Measurements from ENCODE around the gene BRINP3.

BRINP3 gene

DNA sequence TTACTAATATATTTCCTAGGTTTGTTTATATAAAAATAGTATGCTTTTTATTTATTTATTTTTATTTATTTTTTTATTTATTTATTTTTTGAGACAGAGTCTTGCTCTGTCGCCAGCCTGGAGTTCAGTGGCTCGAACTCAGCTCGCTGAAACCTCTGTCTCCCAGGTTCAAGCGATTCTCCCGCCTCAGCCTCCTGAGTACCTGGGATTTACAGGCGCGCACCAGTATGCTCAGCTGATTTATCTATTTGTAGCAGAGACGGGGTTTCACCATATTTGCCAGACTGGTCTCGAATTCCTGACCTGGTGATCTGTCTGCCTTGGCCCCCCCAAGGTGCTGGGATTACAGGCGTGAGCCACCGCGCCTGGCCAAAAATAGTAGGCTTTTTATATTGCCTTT, 33.2 kb downstream of the BRINP3 start:
- no peak for DNase-seq

DNA sequence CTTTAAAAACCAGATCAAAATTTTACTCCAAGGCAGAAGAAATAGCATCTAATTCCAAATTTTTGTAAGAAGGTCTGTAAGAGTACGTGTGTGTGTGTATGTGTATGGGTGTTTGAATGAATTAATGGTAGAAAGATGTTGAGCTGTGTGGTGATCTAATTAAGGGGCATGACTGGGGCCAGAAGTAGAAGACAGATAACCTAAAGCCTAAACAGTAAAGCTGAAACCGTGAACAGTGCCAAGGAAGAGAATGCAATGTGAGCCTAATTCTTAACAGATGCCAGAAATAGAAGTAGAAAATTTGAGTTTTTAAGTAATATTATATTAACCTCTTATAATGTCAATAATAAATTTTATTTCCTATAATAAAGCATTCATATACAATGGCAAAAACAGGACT, 38.2 kb downstream of the BRINP3 start:
- DNase-seq = no peak

DNA sequence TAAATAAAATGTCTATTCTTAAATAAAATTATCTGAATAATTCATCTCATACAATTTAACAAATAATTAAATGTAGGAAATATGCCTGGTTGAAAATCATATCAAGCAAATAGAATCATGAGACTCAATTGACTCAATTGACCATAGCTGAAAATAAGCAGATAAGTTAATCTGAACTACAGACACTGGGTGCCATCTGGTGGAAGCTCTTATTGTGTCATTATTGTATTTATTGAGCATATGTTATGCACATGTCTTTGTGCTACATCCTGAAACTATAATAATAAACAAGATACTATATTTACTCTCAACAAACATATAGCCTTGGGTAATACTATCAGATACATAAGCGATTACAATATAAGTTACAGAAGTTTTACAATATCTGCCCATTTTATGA, 41.0 kb downstream of the BRINP3 start:
- DNase-seq = no peak

DNA sequence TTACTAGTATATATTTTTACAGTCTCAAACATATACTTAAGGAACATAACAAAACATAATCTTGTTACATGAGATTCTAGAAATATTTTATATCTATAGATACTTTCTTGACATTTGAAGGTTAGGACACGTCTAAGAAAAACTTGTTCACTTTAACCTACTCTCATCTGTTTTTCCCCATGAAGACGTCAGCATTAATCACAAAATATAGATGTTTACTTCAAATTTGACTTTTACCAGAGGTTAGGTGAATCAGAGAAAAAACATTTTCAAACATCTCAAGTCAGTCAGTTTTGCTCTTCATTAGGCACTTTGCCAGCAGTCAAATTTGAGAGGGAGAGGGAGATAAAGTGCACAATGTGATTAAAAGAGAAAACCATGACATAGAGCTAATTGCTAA, 47.7 kb downstream of the BRINP3 start:
- no peak for DNase-seq

DNA sequence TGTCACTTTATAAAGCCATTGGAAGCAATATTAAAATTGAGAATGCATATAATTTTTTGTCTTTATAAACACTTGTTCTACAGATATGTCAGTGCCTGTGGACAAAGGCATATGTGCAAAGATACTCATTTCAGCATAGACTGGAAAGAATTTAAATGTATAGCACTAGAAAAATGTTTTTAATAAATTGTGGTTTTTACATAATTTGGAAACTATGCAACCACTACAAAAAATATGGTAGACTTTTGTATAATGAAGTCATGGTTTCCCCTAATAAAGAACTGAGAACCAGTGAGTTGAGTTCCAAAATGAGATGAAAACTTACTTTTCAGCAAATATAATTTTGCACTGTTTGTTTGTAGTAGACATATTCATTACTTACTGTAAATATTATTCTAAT, 48.5 kb downstream of the BRINP3 start:
- no peak for DNase-seq

DNA sequence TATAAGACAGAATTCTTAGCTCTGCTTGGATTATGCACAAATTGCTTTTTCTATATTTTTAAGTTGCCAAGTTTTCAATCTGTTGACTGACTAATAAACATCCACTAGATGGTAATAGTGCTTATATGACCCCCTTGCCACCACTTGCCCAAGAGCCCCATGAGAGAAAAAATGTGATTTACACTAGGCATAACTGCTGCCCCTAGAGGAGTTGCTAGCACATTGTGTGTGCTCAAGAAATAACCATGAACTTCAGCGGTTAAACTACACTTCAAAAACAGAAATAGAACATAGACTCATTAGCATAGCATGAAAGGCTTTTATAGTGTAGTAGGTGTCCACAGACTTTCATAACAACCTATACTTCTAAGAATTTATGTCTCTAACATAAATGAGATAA, 61.4 kb downstream of the BRINP3 start:
- no peak for DNase-seq

DNA sequence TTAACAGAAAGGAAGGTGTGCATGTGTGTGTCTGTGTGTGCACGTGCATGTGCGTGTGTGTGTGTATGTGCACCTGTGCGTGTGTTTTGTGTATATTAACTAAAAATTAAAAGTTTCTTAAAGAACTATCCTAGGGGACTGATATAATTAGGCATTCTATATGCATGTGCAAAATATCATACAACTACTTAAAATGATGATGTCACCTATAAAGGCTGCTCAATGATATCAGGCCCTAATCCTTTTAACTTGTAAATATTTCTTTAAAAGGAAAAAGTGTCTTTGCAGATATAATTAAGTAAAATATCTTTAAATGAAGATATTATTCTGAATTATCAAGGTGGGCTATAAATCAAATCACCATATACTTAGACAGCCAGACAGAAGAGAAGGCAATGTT, 64.5 kb downstream of the BRINP3 start:
- no peak for DNase-seq

DNA sequence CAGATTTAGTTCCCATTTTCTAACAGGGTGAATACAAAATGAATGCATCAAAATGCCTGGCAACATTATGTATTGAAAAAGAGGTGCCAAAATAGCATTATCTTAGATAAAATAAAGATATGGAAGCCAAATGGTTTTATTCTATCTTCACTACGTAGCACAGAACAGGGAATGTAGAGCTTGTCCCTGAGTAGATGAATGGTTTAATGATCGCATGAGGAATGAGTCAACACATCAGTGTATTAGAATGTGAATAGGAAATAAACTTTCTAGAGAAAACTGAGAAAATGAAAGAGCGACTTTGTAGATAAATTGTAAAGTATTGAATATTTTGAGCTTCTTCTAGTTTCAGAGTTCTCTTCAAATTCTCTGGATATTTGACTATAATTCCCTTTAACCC, 74.3 kb downstream of the BRINP3 start:
- no peak for DNase-seq

DNA sequence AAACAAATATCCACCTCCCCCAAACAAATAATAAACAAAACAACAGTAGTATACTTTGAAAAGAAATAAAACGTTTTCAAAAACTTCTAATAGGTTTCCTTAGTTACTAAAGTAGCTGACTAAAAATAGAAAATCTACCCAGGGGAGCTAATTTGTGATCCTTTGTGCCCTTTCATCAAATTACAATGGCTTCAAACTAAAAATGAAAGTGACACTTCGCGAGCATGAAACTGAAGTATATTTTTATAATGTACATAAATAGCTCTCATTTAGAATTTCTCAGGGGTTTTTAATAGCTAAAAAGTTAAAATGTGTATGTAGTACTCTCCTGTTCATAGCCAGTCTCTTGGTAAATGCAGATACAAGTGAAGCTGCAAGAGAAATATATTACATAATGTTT, 78.4 kb downstream of the BRINP3 start:
- DNase-seq = no peak

DNA sequence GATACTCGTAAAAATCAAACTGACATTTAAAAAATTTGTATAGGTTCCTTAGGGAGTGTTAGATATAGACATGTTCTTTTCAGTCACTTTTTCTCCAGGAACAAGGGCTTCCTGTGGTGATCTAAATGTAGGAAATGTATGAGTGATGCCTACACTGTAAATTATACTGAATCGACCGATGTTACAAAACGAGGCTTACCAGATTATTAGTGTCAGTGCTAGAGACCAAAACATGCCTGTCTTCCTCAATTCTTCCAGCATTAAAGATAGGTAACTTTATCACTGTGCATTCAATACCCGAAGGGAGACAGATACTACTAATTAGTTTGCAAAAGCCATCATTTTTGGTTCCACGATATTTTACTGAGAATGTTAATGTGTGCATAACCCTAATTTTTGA, 86.1 kb downstream of the BRINP3 start:
- no peak for DNase-seq

DNA sequence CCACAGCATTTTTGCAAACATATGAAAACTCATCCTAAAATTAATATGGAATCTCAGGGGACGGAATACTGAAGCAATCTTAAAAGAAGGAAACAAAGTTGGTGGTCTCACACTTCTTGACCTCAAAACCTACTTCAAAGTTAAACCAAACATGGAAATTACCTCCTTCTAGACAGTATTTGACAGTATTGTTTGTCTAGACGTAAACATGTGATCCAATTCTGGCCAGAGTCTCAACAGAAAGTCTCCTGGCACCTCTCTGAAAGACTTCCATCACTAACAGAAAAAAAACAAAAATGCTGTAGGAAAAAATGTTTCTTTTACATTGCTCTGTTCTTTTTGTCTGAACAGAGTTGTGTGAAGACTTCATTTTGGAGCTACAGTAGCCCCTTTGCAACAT, 99.7 kb downstream of the BRINP3 start:
- no peak for DNase-seq

DNA sequence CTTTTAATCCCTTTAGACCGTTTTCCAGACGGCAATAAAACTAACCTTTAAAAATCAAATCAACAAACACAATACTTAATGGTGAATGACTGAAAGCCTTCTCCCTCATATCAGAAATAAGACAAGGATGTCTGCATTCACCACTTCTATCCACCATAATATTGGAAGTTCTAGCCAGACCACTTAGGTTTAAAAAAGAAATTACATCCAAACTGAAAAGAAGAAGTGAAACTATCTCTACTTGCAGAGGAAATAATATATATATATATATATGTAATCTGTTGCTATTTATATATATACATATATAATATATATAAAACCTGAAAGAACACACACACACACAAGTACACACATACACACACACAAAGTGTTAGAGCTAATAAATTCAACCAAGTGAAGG, 100.4 kb downstream of the BRINP3 start:
- no peak for DNase-seq

DNA sequence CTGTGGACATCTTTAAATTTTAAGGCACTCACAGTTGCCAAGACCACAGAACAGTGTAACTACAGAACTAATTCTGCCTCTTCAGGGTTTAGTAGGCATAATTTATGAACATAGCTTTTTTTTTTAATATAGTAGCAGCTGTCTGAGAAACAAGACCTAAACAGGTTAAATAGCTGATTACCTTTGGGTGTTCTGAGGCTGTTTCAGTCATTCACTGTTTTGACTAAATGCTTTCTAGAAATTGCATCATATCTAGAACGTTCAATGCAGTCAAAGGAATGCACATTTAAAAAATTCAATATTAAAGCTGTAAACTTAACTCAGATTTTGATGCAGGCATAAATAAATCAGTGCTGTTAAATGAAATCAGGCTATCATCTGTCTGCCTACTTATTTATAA, 101.6 kb downstream of the BRINP3 start:
- no peak for DNase-seq

DNA sequence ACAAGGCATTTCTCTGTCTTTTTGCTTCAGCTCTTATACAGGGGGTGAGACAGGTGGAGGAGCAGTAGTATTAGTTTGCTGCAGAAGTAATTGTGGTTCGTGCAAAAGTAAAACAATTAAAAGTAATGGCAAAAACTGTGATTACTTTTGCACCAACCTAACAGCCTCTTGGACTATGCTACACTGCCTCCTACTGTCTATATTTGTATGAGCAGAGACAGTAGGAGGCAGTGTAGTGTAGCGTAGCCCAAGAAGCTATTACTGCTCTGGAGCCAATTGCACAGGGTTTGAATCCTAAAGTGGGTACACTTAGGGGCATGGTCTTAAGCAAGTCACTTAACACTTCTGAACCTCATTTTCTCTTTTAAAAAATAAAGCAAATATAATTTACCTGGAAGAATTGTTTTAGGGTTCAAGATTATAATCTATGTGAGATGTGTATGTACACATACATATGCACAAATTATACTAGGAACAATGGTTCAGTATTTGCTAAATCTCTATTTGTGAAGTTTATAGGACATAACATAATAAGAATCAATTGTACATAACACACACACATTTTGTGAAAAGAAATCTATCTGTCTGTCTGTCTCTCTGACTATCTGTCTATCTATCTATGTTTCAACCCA, 103.8 kb downstream of the BRINP3 start:
- no peak for DNase-seq

DNA sequence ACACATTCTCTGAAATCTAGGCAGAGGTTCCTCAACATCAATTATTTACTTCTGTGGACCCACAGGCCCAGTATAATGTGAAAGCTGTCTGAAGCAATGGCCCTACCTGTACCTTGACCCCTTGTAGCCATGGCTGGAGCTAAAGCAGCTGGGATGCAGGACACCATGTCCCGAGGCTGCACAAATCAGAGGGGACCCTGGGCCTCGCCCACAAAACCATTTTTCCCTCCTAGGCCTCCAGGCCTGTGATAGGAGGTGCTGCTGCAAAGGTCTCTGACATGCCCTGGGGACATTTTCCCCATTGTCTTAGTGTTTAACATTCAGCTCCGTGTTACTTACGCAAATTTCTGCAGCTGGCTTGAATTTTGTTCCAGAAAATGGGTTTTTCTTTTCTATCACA, 110.5 kb downstream of the BRINP3 start:
- no peak for DNase-seq

DNA sequence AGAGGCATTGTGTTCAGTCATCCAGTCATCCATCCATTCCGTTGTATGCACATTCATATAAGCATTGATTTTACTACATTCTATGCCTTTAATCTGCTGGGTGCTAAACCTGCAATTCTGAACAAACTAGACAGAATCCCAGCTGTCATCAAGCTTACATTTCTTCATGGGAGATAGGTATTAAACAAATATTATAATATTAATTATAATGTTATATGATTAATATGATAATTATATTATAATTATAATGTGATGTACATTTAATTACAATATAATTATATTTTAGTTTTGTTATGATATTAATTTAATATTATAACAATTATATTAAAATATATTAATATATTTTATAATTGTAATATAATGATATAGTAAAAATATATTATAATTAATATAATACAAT, 112.4 kb downstream of the BRINP3 start:
- DNase-seq = no peak

DNA sequence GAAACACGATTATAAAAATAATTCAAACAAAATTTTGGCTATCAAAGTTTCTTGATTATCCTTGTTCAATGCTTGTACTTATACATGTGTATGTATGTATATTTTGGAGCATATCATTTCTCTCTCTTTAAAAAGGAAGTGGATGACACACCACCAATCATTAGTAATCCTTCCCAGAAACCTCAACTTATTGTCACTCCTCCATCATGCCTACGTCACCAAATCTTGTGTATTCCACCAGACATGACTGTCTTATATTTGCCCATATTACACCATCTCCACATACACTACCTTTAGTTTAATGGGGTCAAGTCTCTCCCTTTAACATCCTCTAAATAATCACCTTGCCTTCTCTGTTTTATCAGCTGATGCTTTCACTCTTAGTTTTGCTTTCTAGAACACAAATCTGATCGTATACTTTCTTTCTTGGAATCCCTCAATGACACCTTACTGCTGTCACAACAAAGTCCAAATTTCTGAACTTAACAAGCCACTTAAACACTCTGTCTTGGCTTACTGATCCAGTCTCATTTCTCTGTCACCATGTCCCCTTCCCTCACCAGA, 124.0 kb downstream of the BRINP3 start:
- DNase-seq = no peak

DNA sequence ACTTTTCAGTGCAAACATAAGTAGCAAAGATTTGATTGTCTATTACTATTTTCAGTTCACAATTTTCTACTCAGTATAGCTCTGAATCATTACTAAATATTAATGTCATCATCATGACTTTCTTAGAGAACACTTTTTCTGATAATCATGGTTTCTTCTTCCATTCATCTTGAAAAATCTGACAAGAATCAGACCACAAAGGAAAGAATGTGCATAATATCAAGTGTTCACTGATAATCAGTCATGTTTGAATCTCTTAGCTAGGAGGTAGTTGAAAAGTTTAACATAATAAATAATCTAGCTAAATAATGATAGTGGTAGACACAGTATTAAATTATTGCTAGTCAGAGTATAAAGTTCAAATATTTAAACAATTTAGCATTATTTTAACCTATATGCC, 133.2 kb downstream of the BRINP3 start:
- DNase-seq = no peak

DNA sequence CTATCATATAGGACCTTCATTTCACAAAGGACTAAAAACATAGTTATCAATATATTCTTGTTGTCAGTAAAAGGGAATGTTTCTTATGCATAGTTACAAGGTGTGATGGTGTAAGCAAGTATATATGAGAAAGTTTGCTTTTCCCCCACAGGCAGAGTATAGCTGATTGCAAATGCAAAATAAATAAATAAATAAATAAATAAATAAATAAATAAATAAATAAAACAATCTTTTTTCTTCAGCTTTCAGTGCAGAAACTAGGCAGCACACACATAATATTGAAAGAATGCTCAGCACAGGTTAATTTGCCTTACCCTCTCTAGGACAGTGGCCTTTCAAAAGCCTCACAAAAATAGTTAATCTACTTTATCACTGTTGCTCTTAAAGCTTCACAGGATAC, 138.8 kb downstream of the BRINP3 start:
- DNase-seq = no peak

DNA sequence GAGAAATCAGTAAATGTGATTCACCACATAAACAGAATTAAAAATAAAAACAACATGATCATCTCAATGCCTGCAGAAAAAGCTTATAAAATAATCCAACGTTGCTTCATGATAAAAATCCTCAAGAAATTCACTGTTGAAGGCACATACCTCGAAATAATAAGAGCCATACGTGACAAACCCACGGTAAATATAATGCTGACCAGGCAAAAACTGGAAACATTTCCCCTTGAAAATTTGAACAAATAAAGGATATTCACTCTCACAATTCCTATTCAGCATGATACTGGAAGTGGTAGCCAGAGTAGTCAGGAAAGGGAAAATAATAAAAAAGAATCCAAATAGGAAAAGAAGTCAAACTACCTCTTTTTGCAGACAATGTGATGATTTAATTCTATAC, 148.8 kb downstream of the BRINP3 start:
- DNase-seq = no peak

DNA sequence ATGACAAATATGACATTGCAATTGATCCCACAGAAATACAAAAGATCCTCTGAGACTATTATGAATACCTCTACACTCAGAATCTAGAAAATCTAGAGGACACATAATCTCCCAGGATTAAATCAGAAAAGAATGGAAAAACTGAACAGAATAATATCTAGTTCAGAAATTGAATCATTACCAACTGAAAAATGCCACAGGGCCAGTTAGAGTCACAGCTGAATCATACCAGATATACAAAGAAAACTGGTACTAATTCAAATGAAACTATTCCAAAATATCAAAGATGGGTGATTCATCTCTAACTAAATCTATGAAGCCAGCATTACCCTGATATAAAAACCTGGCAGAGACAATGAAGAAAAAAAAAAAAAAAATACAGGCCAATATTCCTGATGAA, 149.3 kb downstream of the BRINP3 start:
- no peak for DNase-seq

DNA sequence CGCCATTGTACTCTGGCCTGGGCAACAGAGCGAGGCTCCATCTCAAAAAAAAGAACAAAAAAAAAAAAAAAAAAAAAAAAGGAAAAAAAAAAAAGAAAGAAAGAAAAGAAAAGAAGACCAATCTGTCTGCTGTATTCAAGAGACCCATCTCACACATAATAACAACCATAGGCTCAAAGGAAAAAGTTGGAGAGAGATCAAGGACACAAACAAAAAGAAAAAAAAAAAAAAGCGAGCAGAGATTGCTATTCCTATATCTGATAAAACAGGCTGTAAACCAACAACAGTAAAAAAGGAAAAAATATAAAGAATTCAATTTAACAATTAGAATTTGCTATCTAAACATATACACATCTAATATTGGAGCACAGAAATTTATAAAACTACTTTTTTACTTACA, 150.4 kb downstream of the BRINP3 start:
- no peak for DNase-seq

DNA sequence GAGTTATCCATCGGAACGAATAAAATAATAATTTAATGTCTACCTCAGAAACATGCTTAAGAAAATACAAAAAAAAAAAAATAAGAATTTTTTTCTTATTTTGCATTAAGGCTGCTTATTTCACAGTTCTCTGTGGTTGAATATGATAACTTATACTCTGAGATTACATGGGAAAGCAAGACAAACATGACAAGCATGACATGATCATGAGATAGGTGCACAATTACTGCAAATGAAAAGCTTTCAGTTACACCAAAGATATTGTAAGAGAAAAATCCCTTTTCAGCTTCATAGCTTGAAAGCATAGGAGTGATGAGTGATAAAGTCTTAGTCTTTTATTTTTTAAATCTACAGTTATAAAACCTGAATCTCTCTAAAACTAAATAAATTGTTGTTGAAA, 154.1 kb downstream of the BRINP3 start:
- no peak for DNase-seq

DNA sequence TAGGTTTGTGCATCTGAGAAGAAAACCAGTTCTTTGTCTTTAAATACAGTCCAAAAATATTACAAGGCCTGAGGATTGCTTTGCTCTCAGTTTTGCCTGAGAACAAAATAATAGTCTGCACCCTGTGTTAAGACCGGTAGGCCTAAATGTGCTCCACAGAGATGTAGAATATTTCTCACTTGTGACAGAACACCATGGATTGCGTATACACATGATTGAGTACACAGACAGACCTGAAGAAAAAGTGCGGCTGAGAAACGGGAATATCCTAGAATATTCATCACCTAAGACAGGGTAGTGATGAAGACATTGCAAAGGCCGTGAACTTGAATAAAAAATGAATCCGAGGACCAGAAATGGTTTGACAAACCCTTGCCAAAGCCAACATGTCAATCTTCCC, 155.4 kb downstream of the BRINP3 start:
- no peak for DNase-seq

DNA sequence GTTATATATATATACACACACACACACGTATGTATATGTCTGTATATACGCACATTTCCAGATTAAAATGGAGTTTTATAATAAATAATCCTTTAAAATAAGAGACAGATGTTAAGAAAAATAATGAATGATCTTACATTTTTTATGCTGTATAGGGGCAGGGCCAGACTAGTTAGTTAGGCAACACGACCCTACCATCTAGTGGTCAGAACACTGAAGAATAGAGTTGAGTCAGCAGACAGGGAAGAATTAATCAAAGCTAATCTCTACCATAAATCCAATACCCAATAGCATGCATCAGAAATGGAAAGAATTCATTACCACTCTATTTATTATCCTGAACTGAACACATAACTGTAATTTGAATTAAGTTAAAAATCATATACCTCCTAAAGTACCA, 156.7 kb downstream of the BRINP3 start:
- no peak for DNase-seq

DNA sequence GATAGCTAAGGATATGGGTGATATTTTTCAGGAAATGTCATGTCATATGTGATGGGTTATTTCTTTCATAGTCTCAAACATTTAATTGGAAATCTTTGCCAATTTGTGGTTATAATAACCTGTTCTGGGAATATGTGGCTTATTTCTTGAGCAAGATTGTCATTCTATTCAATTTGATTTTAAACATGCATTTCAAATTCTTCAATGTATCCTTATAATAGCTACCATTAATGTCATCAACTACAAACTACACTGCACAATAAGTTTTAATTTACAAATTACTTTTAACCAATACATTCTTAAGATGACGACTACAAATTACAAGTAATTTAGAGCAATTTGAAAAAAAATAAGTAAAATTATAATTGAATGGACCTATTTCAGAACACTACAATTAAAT, 164.9 kb downstream of the BRINP3 start:
- DNase-seq = no peak
